ENCODE results near the gene PSMD4.

Gene PSMD4

DNA sequence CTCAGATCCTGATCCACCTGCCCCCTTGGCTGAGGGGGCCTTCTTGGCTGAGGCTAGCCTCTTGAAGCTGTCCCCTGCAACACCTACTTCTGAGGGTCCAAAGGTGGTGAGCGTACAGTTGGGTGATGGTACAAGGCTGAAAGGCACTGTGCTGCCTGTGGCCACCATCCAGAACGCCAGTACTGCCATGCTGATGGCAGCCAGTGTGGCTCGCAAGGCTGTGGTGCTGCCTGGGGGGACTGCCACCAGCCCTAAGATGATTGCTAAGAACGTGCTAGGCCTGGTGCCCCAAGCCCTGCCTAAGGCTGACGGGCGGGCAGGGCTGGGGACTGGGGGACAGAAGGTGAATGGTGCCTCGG, 32.8 kb downstream of the PSMD4 start:
- peaks cover 27% of the 10 kb centered on the region for H3K79me2 ChIP-seq (ENCODE audit: insufficient read depth, low read length)
- H3K4me2 ChIP-seq (ENCODE audit: low read depth, low read length, poor library complexity, severe bottlenecking): no peak overlapping the region
- H2AFZ ChIP-seq (ENCODE audit: low read depth, low read length, severe bottlenecking): no peak overlapping the region
- no peaks in the 10 kb centered on the region for H3K9me2 ChIP-seq (replicated peaks; ENCODE audit: insufficient read depth, low read length)
- TF ChIP-seq CTCF (IDR thresholded peaks at IDR 0.05; ENCODE audit: insufficient read depth, low read length, poor library complexity, severe bottlenecking) (no peak), EZH2phosphoT487 (conservative IDR thresholded peaks at IDR 0.05; ENCODE audit: low read length) (no peak)
- H3K9me3 ChIP-seq (ENCODE audit: insufficient read depth, low read length): no peaks in the 10 kb centered on the region
- no peaks in the 10 kb centered on the region for H3K27me3 ChIP-seq (ENCODE audit: low read length)
- H3K4me3 ChIP-seq (ENCODE audit: insufficient read depth, low read length, poor library complexity, severe bottlenecking): no peak overlapping the region
- H3K27ac ChIP-seq (ENCODE audit: low read depth, low read length): no peak overlapping the region
- no peaks in the 10 kb centered on the region; the same call in 1 of the 2 replicates for H3K36me3 ChIP-seq (ENCODE audit: low read length)
- H3K9ac ChIP-seq (ENCODE audit: low read length): no peak overlapping the region
- no peaks in the 10 kb centered on the region; the same call in 1 of the 2 replicates for H4K20me1 ChIP-seq (ENCODE audit: low read depth, low read length)
- H3F3A ChIP-seq (ENCODE audit: insufficient read depth): no peaks in the 10 kb centered on the region

GRCh38 chr1:151287767-151288500, 33.4 kb downstream of the PSMD4 start:
- Histone ChIP-seq H3K4me3 (ENCODE audit: insufficient read depth, low read length, poor library complexity, severe bottlenecking) (no peak overlapping the region), H3K9me3 (ENCODE audit: insufficient read depth, low read length) (no peaks in the 10 kb centered on the region), H4K20me1 (ENCODE audit: low read depth, low read length) (no peaks in the 10 kb centered on the region; the same call in 1 of the 2 replicates), H3K27ac (ENCODE audit: low read depth, low read length) (no peak overlapping the region), H3F3A (ENCODE audit: insufficient read depth) (no peaks in the 10 kb centered on the region), H3K79me2 (ENCODE audit: insufficient read depth, low read length) (peaks cover 20% of the 10 kb centered on the region), H3K27me3 (ENCODE audit: low read length) (no peaks in the 10 kb centered on the region), H3K4me2 (ENCODE audit: low read depth, low read length, poor library complexity, severe bottlenecking) (no peak overlapping the region), H3K9me2 (replicated peaks; ENCODE audit: insufficient read depth, low read length) (no peaks in the 10 kb centered on the region), H2AFZ (ENCODE audit: low read depth, low read length, severe bottlenecking) (no peak overlapping the region), H3K9ac (ENCODE audit: low read length) (no peak overlapping the region), H3K36me3 (ENCODE audit: low read length) (no peaks in the 10 kb centered on the region; the same call in 1 of the 2 replicates)
- TF ChIP-seq CTCF (IDR thresholded peaks at IDR 0.05; ENCODE audit: insufficient read depth, low read length, poor library complexity, severe bottlenecking) (no peak), EZH2phosphoT487 (conservative IDR thresholded peaks at IDR 0.05; ENCODE audit: low read length) (no peak)

DNA sequence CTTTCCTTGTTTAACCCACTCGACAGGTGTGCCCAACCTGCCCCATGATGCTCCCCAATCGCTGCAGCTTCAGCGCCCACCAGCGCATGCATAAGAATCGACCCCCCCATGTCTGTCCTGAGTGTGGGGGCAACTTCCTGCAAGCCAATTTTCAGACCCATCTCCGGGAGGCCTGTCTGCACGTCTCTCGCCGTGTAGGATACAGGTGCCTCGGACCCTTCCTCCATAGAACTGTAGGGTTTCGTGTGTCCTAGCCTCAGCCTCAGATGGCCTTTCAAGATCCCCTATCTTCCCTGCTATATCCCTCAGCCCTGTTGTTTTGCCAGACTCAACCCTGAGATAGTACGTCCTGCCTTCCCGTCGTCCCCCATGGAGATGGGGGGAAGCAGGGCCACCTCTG, 34.0 kb downstream of the PSMD4 start:
- TF ChIP-seq EZH2phosphoT487 (conservative IDR thresholded peaks at IDR 0.05; ENCODE audit: low read length) (no peak), CTCF (IDR thresholded peaks at IDR 0.05; ENCODE audit: insufficient read depth, low read length, poor library complexity, severe bottlenecking) (no peak)
- H3K9ac ChIP-seq (ENCODE audit: low read length): no peak overlapping the region
- H3K79me2 ChIP-seq (ENCODE audit: insufficient read depth, low read length): peaks cover 15% of the 10 kb centered on the region; the same call in 1 of the 2 replicates
- no peaks in the 10 kb centered on the region for H3K27me3 ChIP-seq (ENCODE audit: low read length)
- no peak overlapping the region for H3K27ac ChIP-seq (ENCODE audit: low read depth, low read length)
- no peak overlapping the region for H2AFZ ChIP-seq (ENCODE audit: low read depth, low read length, severe bottlenecking)
- no peaks in the 10 kb centered on the region for H3K9me2 ChIP-seq (replicated peaks; ENCODE audit: insufficient read depth, low read length)
- H3K9me3 ChIP-seq (ENCODE audit: insufficient read depth, low read length): no peaks in the 10 kb centered on the region
- no peak overlapping the region for H3K4me3 ChIP-seq (ENCODE audit: insufficient read depth, low read length, poor library complexity, severe bottlenecking)
- no peaks in the 10 kb centered on the region; the same call in 1 of the 2 replicates for H3K36me3 ChIP-seq (ENCODE audit: low read length)
- H3K4me2 ChIP-seq (ENCODE audit: low read depth, low read length, poor library complexity, severe bottlenecking): no peak overlapping the region
- H3F3A ChIP-seq (ENCODE audit: insufficient read depth): no peaks in the 10 kb centered on the region
- H4K20me1 ChIP-seq (ENCODE audit: low read depth, low read length): no peaks in the 10 kb centered on the region; the same call in 1 of the 2 replicates

Data from SU-DHL-6 (cell line).